ENCODE results near the gene SRPK2. TPM values are rescaled to one million over a fixed set of nuclear protein-coding genes. Genes with fewer than 3 reads are reported as not detected.

SRPK2 gene
- total RNA-seq, 1 experiment from 2014 or later: 59.8 TPM

GRCh38 chr7:105189859-105190492, 198.7 kb downstream of the SRPK2 start:
- Histone ChIP-seq H3K4me1 (ENCODE audit: insufficient read depth, low read length, poor library complexity, severe bottlenecking) (no peaks in the 10 kb centered on the region), H3K9me3 (ENCODE audit: low read depth, low read length, poor library complexity, severe bottlenecking) (no peaks in the 10 kb centered on the region), H3K36me3 (ENCODE audit: insufficient read depth, low read length, poor library complexity, severe bottlenecking) (no peaks in the 10 kb centered on the region), H3K27ac (ENCODE audit: low read depth, low read length, poor library complexity, severe bottlenecking) (no peak overlapping the region), H3K4me3 (ENCODE audit: low read depth, low read length, poor library complexity, severe bottlenecking) (no peak overlapping the region), H3K27me3 (replicated peaks; ENCODE audit: insufficient read depth, low read depth, low read length, poor library complexity) (no peaks in the 10 kb centered on the region)
- intact Hi-C loops (cut with micrococcal nuclease; ENCODE audit: unreplicated experiment): no loop called here
- TF ChIP-seq EZH2 (IDR thresholded peaks at IDR 0.05; ENCODE audit: borderline replicate concordance, low read depth, low read length, poor library complexity, severe bottlenecking) (no peak), CTCF (conservative IDR thresholded peaks at IDR 0.05; ENCODE audit: low read depth, low read length) (no peak)
- ChIA-PET POLR2A (ENCODE audit: low non-redundant PET) (no interaction called here), CTCF (no interaction called here)
- DNase-seq (ENCODE audit: low spot score): no peak
- no TSS peak for BruUV-seq (replicated peaks)

- TF ChIP-seq EZH2 (IDR thresholded peaks at IDR 0.05; ENCODE audit: borderline replicate concordance, low read depth, low read length, poor library complexity, severe bottlenecking) (no peak), CTCF (conservative IDR thresholded peaks at IDR 0.05; ENCODE audit: low read depth, low read length) (no peak)
- Histone ChIP-seq H3K27me3 (replicated peaks; ENCODE audit: insufficient read depth, low read depth, low read length, poor library complexity) (no peaks in the 10 kb centered on the region), H3K4me1 (ENCODE audit: insufficient read depth, low read length, poor library complexity, severe bottlenecking) (no peaks in the 10 kb centered on the region), H3K9me3 (ENCODE audit: low read depth, low read length, poor library complexity, severe bottlenecking) (no peaks in the 10 kb centered on the region), H3K27ac (ENCODE audit: low read depth, low read length, poor library complexity, severe bottlenecking) (no peak overlapping the region), H3K36me3 (ENCODE audit: insufficient read depth, low read length, poor library complexity, severe bottlenecking) (no peaks in the 10 kb centered on the region), H3K4me3 (ENCODE audit: low read depth, low read length, poor library complexity, severe bottlenecking) (no peak overlapping the region)
- CTCF ChIA-PET: no interaction called here
- intact Hi-C loops (cut with micrococcal nuclease; ENCODE audit: unreplicated experiment): no loop called here
- POLR2A ChIA-PET (ENCODE audit: low non-redundant PET): no interaction called here
- DNase-seq (ENCODE audit: low spot score): no peak
- BruUV-seq (replicated peaks): no TSS peak
Measured at GRCh38 chr7:105188201-105188600, 200.5 kb downstream of the SRPK2 start.

GRCh38 chr7:105187302-105188169, 201.2 kb downstream of the SRPK2 start:
- ChIA-PET POLR2A (ENCODE audit: low non-redundant PET) (no interaction called here), CTCF (no interaction called here)
- Histone ChIP-seq H3K27me3 (replicated peaks; ENCODE audit: insufficient read depth, low read depth, low read length, poor library complexity) (no peaks in the 10 kb centered on the region), H3K4me3 (ENCODE audit: low read depth, low read length, poor library complexity, severe bottlenecking) (no peak overlapping the region), H3K27ac (ENCODE audit: low read depth, low read length, poor library complexity, severe bottlenecking) (no peak overlapping the region), H3K4me1 (ENCODE audit: insufficient read depth, low read length, poor library complexity, severe bottlenecking) (no peaks in the 10 kb centered on the region), H3K36me3 (ENCODE audit: insufficient read depth, low read length, poor library complexity, severe bottlenecking) (no peaks in the 10 kb centered on the region), H3K9me3 (ENCODE audit: low read depth, low read length, poor library complexity, severe bottlenecking) (no peaks in the 10 kb centered on the region)
- no TSS peak for BruUV-seq (replicated peaks)
- intact Hi-C loops (cut with micrococcal nuclease; ENCODE audit: unreplicated experiment): no loop called here
- DNase-seq (ENCODE audit: low spot score): no peak
- no peak for TF ChIP-seq EZH2 (IDR thresholded peaks at IDR 0.05; ENCODE audit: borderline replicate concordance, low read depth, low read length, poor library complexity, severe bottlenecking)
- TF ChIP-seq CTCF (conservative IDR thresholded peaks at IDR 0.05; ENCODE audit: low read depth, low read length): no peak
